ENCODE data around the gene LCN15. TPM values are rescaled to one million over a fixed set of nuclear protein-coding genes. Genes with fewer than 3 reads are reported as not detected.
A peak's percentile ranks its signal among the peaks of the same experiment; 100 is the strongest.

LCN15 gene
- total RNA-seq, 4 donors from 2014 or later = not detected

GRCh38 chr9:136722969-136723356 lies 41.4 kb downstream of the LCN15 start:
- DNase-seq = no peak
- intact Hi-C loops (cut with DNase I) = no loop called here
- H3K27ac ChIP-seq = no peak overlapping the region
- H3K9me3 ChIP-seq = no peaks in the 10 kb centered on the region
- H3K27me3 ChIP-seq = peaks cover 0 to 4% (median 0%) of the 10 kb centered on the region in 4 donors
- TF ChIP-seq POLR2A (IDR thresholded peaks at IDR 0.05) = no peak
- no peak for TF ChIP-seq CTCF (IDR thresholded peaks at IDR 0.05)
- peaks cover 23 to 56% (median 41%) of the 10 kb centered on the region in 3 donors for H3K36me3 ChIP-seq
- H3K4me3 ChIP-seq = no peak overlapping the region
- WGBS, 2 donors = 79 to 84% methylated on average over 5 to 9 of the region's 24 CpGs
- H3K4me1 ChIP-seq = peaks cover 67 to 93% (median 76%) of the 10 kb centered on the region in 3 donors

- no peak for TF ChIP-seq CTCF (IDR thresholded peaks at IDR 0.05)
- no peak for TF ChIP-seq POLR2A (IDR thresholded peaks at IDR 0.05)
- Histone ChIP-seq H3K27ac (peak overlapping the region in 3 of 4 donors; percentile 63 to 72 (median 69)), H3K4me1 (peaks cover 67 to 90% (median 76%) of the 10 kb centered on the region in 3 donors), H3K4me3 (no peak overlapping the region), H3K9me3 (no peaks in the 10 kb centered on the region), H3K36me3 (peaks cover 23 to 56% (median 41%) of the 10 kb centered on the region in 3 donors), H3K27me3 (peaks cover 0 to 9% (median 0%) of the 10 kb centered on the region in 4 donors)
- 67% methylated on average over 1 of the region's 31 CpGs; no CpG with 5 or more reads in 1 of the 2 donors for WGBS, 2 donors
- DNase-seq = no peak
- intact Hi-C loops (cut with DNase I) = no loop called here
Observed at GRCh38 chr9:136722093-136722968, 42.0 kb downstream of the LCN15 start.

GRCh38 chr9:136721339-136722092 lies 42.8 kb downstream of the LCN15 start:
- DNase-seq = no peak
- H3K27ac ChIP-seq = peak overlapping the region; percentile 62 to 72 (median 66)
- H3K4me1 ChIP-seq = peaks cover 62 to 81% (median 70%) of the 10 kb centered on the region in 3 donors
- H3K9me3 ChIP-seq = no peaks in the 10 kb centered on the region
- peaks cover 0 to 15% (median 0%) of the 10 kb centered on the region in 4 donors for H3K27me3 ChIP-seq
- TF ChIP-seq POLR2A (IDR thresholded peaks at IDR 0.05) (peak in 1 of 4 donors; percentile 8), CTCF (IDR thresholded peaks at IDR 0.05) (peak in 1 of 6 experiments; percentile 3)
- intact Hi-C loops (cut with DNase I) = no loop called here
- H3K4me3 ChIP-seq = no peak overlapping the region
- peaks cover 23 to 53% (median 41%) of the 10 kb centered on the region in 3 donors for H3K36me3 ChIP-seq
- 48 to 69% methylated on average over 6 to 14 of the region's 30 CpGs for WGBS, 2 donors

GRCh38 chr9:136720898-136721338 lies 43.4 kb downstream of the LCN15 start:
- 43% methylated on average over 10 of the region's 11 CpGs; no CpG with 5 or more reads in 1 of the 2 donors for WGBS, 2 donors
- Histone ChIP-seq H3K4me3 (no peak overlapping the region), H3K36me3 (peaks cover 23 to 47% (median 37%) of the 10 kb centered on the region in 3 donors)

More at GRCh38 chr9:136720898-136721338, 43.4 kb downstream of the LCN15 start:
- H3K27ac ChIP-seq = peak overlapping the region; percentile 29 to 69 (median 62)
- intact Hi-C loops (cut with DNase I) = no loop called here
- DNase-seq = no peak
- H3K4me1 ChIP-seq = peaks cover 57 to 75% (median 64%) of the 10 kb centered on the region in 3 donors
- no peak for TF ChIP-seq CTCF (IDR thresholded peaks at IDR 0.05)
- TF ChIP-seq POLR2A (IDR thresholded peaks at IDR 0.05) = no peak
- H3K9me3 ChIP-seq = no peaks in the 10 kb centered on the region
- H3K27me3 ChIP-seq = peaks cover 0 to 16% (median 0%) of the 10 kb centered on the region in 4 donors
